Brain pericyte (primary cell): ENCODE results near the gene TICAM1.
"Not testable (repeated sequence)": the region's sequence is repeated elsewhere in the genome, so short reads cannot be mapped to it uniquely, and the experiment has no call there.

Experiments
- DNase-seq: peaks from one replicate; pipeline ENCODE4 v3.0.0-alpha.2; 2012; ENCODE audit warnings: low read depth, low spot score

Gene TICAM1

DNA sequence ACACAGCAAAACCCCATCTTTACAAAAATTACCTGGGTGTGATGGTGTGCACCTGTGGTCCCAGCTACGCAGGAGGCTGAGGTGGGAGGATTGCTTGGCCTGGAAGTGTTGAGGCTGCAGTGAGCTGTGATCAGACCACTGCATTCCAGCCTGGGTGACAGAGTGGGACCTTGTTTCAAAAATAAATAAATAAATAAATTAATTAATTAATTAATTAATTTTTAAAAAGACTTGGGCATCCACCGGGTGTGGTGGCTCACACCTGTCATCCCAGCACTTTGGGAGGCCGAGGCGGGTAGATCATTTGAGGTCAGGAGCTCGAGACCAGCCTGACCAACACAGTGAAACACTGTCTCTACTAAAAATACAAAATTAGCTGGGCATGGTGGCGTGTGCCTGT lies 26.4 kb downstream of the TICAM1 start:
- not testable (repeated sequence) for DNase-seq

DNA sequence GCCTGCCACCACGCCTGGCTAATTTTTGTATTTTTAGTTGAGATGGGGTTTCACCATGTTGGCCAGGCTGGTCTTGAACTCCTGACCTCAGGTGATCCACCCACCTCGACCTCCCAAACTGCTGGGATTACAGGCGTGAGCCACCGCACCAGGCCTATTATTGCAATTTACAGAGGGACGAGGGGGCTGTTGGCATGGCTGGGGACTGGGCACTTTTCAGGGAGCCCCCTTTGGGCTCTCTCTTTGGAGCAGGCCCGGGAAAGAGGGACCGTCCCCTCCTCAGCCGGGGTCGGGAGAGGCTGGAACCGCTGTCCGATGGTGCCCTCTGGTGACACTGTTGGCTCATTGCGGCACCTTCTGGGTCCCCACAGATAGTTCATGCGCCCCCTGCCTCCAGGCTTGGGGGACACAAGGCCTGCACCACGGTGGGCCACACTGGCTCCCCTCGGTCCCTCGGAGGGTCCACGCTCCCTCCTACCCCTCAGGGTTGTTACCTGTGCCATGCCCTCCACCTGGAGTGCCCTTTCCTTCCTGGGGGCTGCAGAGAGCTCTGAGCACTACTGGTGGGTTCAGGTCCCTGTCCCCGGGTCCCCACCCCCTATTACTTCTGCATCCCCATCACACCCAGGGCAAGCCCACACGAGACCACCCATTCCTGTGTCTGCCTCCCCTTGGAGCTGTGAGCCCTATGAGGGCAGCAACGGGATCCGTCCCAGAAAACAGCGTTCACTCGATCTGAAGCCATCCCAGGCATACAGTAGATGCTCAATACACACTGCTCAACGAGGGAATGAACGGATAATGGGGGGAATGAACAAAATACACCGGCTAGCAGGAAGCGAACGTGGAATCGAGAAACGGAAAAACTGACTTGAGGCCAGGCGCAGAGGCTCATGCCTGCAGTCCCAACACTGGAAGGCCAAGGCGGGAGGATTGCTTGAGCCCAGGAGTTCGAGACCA lies 27.5 kb downstream of the TICAM1 start:
- DNase-seq = no peak

DNA sequence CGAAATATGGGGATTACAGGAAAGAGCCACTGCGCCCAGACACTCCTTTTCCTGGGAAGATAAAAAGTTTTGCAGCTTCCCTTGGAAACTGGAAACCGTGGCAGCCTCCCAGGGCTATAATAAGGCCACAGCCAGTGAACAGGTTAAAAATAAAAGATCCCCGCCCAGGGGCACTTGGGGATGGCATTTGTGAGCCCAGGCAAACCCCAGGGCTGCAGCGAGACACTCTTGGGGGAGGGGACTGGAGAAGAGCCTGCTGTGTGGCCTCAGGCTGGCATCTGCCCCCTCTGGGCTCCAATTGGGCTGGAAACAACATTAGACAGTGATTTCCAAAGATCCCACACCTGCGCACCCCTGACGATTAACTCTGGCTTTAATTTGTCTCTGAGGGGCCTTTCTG lies 28.8 kb downstream of the TICAM1 start:
- no peak for DNase-seq

DNA sequence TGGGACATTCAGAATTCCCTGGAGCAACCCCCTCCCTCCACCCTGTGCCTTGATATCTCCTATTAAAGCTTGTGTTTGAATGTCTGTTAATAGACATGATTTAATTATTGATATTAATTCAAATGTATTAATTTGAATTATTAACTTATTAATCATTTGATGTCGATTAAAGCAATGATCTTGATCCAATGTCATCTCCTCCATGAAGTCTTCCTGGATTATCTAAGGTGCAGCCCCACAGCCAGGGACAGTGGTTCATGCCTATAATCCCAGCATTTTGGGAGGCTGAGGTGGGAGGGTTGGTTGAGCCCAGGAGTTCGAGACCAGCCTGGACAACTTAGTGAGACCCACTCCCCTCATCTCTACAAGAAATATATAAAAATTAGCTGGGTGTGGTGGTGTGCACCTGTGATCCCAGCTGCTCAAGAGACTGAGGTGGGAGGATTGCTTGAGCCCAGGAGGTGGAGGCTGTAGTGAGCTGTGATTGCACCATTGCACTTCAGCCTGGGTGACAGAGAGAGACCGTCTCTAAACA lies 30.4 kb downstream of the TICAM1 start:
- no peak for DNase-seq

DNA sequence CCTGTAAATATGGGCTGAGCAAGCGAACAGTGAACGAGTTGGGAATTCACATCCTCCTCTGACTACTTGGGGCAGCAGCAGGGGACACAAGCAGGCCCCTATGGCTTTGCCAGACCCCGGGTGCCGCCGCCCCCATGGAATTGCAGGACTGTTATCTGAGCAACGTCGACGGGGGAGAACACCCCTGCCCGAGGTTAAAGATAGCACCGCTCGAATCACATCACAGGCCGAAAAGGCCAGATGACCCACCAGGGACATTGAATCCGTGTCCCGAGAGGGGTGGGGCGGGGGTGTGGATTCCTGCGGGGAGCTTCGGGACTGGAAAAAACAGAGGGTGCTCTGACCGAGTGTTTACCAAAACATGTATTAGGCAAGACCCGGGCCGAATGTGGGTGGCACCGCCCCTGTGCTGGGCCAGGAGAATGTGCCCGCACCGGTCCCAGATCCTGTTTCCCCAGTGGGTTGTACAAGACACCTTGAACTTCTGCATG lies 30.9 kb downstream of the TICAM1 start:
- DNase-seq = no peak

DNA sequence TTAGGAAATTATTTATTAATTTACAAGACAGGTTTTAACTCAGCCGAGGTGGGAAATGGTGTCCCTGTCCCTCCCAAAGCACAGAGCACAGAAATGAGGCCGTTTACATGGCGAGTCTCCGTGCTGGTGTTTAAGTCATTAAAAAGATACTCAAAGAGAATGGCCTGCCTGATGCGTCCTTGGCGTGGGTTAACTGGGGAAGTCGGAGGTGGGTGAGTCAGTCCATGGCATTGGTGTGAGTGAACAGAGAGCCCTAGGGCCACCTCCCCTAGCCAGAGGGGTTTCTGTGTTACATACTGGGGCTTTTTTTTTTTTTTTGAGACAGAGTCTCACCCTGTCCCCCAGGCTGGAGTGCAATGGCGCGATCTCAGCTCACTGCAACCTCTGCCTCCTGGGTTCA lies 36.1 kb downstream of the TICAM1 start:
- no peak for DNase-seq

DNA sequence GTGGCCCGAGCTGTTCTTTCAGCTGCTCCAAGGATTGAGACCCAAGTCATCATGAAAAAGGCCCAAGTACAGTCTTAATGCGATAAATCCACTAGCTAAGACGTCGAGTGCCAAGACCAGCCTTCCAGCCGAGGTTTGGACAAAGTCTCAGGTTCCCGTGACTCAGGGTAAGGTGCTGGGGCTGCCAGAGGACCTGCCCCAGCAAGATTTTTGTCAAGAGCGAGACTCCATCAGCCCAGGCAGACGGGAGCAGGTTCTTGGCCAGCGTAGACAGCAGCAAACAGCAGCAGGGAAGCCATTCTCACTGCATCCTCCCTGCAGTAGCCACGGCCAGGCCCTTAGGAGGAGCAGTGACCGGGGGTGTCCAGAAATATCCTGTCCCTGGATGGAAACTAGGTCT lies 36.5 kb downstream of the TICAM1 start:
- DNase-seq = no peak

DNA sequence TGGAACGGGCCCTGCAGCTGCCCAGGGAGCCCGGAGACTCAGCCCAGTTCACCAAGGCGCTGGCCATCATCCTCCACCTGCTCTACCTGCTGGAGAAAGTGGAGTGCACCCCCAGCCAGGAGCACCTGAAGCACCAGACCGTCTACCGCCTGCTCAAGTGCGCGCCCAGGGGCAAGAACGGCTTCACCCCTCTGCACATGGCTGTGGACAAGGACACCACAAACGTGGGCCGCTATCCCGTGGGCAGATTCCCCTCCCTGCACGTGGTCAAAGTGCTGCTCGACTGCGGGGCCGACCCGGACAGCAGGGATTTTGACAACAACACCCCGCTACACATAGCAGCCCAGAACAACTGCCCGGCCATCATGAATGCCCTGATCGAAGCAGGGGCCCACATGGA lies 38.2 kb downstream of the TICAM1 start:
- DNase-seq = not testable (repeated sequence)

DNA sequence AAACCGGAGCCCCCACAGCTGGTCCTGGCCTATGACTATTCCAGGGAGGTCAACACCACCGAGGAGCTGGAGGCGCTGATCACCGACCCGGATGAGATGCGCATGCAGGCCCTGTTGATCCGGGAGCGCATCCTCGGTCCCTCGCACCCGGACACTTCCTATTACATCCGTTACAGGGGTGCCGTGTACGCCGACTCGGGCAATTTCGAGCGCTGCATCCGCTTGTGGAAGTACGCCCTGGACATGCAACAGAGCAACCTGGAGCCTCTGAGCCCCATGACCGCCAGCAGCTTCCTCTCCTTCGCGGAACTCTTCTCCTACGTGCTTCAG lies 38.7 kb downstream of the TICAM1 start:
- not testable (repeated sequence) for DNase-seq

DNA sequence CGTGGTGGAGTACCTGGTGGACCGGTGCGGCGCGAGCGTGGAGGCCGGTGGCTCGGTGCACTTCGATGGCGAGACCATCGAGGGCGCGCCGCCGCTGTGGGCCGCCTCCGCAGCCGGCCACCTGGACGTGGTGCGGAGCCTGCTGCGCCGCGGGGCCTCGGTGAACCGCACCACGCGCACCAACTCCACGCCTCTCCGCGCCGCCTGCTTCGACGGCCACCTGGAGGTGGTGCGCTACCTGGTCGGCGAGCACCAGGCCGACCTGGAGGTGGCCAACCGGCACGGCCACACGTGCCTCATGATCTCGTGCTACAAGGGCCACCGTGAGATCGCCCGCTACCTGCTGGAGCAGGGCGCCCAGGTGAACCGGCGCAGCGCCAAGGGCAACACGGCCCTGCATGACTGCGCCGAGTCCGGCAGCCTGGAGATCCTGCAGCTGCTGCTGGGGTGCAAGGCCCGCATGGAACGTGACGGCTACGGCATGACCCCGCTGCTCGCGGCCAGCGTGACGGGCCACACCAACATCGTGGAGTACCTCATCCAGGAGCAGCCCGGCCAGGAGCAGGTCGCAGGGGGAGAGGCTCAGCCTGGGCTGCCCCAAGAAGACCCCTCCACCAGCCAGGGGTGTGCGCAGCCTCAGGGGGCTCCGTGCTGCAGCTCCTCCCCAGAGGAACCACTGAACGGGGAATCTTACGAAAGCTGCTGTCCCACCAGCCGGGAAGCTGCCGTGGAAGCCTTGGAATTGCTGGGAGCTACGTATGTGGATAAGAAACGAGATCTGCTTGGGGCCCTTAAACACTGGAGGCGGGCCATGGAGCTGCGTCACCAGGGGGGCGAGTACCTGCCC lies 39.3 kb downstream of the TICAM1 start:
- not testable (repeated sequence) for DNase-seq

DNA sequence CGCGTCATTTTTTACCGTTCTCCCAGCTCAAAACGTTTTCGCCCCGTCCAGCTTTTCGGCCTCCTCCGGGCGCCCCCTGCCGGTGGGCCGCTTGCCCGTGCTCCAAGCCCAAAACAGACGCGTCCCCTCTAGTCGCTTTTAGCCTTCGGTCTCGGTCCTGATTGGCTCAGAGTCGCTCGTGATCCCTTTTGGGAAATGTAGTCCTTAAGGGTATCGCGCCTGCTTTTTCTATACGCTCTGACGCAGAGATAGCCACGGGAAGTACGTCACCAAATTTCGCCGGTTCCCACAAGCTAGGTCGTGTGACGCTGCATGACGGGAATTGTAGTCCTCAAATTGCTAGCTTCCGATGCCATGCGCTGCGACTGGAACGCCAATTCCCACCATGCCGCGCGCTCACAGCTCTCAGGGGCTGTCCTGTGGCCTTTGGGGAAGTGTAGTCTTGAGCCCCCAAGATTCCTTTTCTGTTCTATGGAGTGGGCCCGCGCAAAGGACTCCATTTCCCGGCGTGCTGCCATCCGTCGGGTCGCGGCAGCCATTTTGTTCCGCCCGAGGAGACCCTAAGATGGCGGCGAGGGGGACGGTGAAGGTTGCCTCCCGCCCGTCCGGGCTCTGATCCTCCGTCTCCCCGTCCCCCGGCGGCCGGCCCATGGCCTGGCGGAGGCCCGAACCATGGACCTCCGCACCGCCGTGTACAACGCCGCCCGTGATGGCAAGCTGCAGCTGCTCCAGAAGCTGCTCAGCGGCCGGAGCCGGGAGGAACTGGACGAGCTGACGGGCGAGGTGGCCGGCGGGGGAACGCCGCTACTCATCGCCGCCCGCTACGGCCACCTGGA lies 40.1 kb downstream of the TICAM1 start, which contains the start of gene FEM1A:
Gene FEM1A, plus strand, starts transcription at position 552 of the 836 bp plus-strand sequence. Its CDS starts 121 bp downstream, at position 673.
- DNase-seq = peak; percentile 100

DNA sequence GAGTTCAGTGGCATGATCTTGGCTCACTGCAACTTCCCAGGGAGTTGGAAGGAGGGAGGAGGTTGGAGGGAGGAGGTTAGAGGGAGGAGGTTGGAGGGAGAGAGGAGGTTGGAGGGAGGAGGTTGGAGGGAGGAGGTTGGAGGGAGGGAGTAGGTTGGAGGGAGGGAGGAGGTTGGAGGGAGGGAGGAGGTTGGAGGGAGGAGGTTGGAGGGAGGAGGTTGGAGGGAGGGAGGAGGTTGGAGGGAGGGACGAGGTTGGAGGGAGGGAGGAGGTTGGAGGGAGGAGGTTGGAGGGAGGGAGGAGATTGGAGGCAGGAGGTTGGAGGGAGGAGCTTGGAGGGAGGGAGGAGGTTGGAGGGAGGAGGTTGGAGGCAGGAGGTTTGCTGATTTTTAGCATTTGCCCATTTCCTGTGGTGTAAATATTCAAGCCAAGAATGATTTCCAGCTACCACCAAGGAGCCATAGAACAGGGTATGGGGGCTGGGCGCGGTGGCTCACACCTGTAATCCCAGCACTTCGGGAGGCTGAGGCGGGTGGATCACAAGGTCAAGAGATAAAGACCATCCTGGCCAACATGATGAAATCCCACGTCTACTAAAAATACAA lies 45.0 kb downstream of the TICAM1 start:
- DNase-seq = not testable (repeated sequence)

DNA sequence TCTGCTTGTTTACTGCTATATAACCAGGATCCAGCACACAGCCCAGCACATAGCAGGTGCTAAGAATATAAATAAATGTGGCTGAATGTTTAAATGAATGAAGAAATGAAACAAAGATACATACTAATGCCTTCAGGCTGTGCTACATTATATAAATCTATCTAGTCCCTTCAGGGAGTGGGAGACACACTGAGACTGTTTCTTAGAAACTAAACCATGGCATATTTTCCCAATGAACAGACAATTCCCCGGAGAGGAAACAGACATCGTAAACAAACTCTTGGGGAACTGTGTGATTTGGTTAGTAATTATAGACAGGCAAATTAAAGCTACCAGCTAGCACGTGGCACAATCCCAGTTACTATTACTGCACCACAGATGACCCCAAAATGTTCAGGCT lies 49.7 kb downstream of the TICAM1 start:
- no peak for DNase-seq

DNA sequence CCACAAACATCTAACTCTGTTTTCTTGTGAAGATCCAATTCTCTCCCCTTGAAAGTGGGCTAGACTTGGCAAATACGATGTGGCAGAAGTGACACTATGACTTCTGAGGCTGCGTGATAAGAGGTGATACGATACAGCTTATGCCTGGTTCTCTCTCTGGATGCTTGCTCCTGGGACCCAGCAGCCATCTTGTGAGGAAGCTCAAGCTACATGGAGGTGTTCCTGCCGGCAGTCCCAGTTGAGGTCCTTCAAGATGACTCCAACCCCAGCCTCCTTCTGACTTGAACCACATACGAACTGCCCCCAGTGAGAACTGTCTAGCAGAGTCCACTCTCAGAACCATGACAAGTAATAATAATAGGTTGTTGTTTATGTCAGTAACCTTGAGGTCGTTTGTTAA lies 50.7 kb downstream of the TICAM1 start:
- no peak for DNase-seq

DNA sequence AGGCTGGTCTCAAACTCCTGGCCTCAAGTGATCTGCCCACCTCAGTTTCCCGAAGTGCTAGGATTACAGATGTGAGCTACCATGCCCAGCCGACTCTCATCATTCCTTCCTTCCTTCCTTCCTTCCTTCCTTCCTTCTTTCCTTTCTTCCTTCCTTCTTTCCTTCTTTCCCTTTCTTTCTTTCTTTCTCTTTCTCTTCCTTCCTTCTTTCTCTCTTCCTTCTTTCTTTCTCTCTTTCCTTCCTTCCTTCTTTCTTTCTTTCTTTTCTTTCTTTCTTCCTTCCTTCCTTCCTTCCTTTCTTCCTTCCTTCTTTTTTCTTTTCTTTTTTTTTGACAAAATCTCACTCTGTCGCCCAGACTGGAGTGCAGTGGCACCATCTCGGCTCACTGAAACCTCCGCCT lies 53.4 kb downstream of the TICAM1 start:
- not testable (repeated sequence) for DNase-seq

DNA sequence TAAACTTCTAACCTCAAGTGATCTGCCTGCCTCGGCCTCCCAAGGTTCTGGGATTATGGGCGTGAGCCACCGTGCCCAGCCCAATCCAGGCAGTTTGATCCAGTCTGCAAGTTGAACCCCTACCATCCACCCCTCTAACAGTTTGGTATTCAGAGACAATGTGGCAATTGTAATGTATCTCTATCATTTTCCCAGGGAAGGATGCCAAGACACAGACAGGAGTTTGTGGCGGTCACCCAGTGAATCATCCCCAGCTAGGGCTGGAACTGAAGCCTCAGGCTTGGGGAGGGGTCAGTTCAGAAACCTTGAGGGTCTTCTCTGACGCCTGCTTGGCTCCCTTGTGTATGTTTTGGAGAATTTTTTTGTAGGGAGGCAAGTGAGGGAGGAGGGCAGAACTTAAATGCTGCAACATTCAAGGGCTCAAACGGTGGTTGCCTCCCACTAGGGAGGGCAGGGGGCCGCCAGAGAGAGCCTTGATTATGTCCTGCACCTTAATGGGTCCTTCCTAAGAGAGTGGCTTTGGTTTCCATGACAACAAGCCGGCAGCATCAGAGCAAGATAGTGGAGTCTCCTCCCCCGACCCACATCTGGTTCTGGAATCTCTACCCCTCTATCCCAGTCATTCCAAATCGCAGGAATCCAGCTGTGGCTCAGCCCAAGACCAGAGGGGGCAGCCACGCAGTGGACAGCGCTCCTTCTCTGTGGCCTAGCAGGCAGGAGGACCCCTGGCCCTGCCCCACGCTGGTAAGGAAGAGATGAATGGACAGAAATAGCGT lies 54.9 kb downstream of the TICAM1 start:
- no peak for DNase-seq

DNA sequence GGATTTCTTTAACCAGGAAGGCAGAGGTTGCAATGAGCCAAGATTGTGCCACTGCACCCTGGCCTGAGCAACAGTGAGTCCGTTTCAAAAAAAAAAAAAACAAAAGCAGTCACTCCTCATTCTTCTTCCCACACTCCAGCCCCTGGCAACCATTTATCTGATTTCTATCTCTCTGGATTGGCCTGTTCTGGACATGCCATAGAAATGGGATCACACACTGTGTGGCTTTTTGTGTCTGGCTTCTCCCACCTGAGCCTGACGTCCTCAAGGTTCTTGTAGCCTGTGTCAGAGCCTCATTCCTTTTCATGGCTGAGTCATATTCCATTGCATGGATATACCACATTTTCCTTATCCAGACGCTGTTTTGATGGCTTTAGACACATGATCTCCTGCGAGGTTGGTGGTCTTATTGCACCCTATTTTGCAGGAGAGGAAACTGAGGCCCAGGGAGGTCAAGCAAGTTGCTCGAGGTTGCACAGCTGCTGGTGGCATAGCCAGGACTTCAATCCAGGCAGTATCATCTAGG lies 55.8 kb downstream of the TICAM1 start:
- no peak for DNase-seq

DNA sequence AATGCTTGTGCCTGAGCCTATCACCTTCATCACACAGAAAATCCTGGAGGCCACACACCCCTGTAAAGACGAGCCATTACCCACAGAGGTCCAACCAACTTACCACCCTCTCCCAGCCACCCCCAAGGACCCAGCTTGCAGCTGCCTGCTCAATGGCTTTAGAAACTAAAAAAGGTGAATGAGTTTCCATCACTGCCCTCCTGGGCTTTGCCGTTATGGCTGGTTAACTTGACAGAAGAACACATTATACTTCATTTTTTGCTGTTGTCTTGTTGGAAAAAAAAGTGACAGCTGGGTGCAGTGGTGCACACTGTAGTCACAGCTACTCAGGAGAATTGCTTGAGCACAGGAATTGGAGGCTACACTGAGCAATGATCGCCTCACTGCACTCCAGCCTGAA lies 57.4 kb downstream of the TICAM1 start:
- no peak for DNase-seq

DNA sequence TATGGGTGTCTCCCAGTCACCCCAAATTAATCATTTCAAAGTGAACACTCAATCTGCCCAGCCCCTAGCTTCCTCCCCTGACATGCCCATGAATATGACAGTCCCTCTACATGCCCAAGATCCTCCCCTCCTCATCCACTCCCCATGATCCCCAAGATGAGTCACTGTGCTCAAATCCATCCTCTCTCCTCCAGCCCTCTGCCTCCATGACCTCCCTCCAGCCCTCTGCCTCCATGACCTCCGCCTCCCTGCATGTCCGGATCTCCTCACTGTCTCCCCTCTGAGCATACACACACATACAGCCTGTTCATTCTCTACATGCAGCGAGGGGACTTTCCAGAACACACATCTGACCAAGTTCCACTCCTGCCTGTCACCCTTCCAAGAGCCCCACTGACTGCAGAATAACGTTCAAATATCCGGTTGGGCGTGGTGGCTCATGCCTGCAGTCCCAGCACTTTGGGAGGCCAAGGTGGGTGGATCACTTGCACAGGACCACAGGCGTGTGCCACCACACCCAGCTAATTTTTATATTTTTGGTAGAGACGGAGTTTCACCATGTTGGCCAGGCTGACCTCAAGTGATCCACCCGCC lies 58.4 kb downstream of the TICAM1 start:
- no peak for DNase-seq
